ENCODE measurements around the gene TDRD10.

- TF ChIP-seq CTCF (IDR thresholded peaks at IDR 0.05; ENCODE audit: borderline replicate concordance, extremely low read depth, low read length, poor library complexity, severe bottlenecking): no peak
- TF ChIP-seq EZH2 (IDR thresholded peaks at IDR 0.05; ENCODE audit: borderline replicate concordance, low read depth, low read length, severe bottlenecking): no peak
These were observed 32.0 kb upstream of the TDRD10 start for GRCh38 chr1:154469844-154470560.
